GM12878 (cell line): Measurements from ENCODE around the gene C1QTNF5. TPM values are rescaled to one million over a fixed set of nuclear protein-coding genes. Genes with fewer than 3 reads are reported as not detected.
A peak's percentile ranks its signal among the peaks of the same experiment; 100 is the strongest.

Source experiments
- FOS ChIP-seq: IDR thresholded peaks from 3 replicates; pipeline ENCODE4 v1.6.1; 2011; ENCODE audit warnings: borderline replicate concordance; ENCODE audit not compliant: insufficient read length; ENCODE audit errors: extremely low read depth
- HDAC6 ChIP-seq: fragments of 200-600 bp; sonication (generic); IDR thresholded peaks from one replicate; pipeline ENCODE4 v1.8.0; 2017; ENCODE audit warnings: antibody characterized with exemption; ENCODE audit not compliant: unreplicated experiment
- MEF2A ChIP-seq: IDR thresholded peaks from 2 replicates; pipeline ENCODE4 v1.6.1; 2011; ENCODE audit warnings: low read depth, mild to moderate bottlenecking, low read length, moderate library complexity; ENCODE audit not compliant: insufficient read depth
- MXI1 ChIP-seq: fragments of 150-350 bp; IDR thresholded peaks from 2 replicates; pipeline ENCODE4 v1.6.1; 2011; ENCODE audit warnings: low read depth, mild to moderate bottlenecking, inconsistent platforms, low read length, improper control_type of control experiment
- MYB ChIP-seq: fragments of 150-350 bp; IDR thresholded peaks from 2 replicates; pipeline ENCODE4 v1.6.1; 2014; ENCODE audit warnings: mild to moderate bottlenecking, low read depth, low read length, borderline replicate concordance
- MYC ChIP-seq: IDR thresholded peaks from 2 replicates; pipeline ENCODE4 v1.6.1; 2011; ENCODE audit warnings: mild to moderate bottlenecking, low read length, moderate library complexity, inconsistent platforms; ENCODE audit not compliant: insufficient read depth, insufficient replicate concordance, insufficient read length, severe bottlenecking
- POLR2AphosphoS2 ChIP-seq: IDR thresholded peaks from 2 replicates; pipeline ENCODE4 v1.6.1; 2011; ENCODE audit warnings: low read depth, mild to moderate bottlenecking, low read length, improper control_type of control experiment, moderate library complexity
- POU2F2 ChIP-seq: IDR thresholded peaks from 3 replicates; pipeline ENCODE4 v1.6.1; 2011; ENCODE audit warnings: low read depth, mild to moderate bottlenecking, low read length, borderline replicate concordance
- RUNX3 ChIP-seq: IDR thresholded peaks from 2 replicates; pipeline ENCODE4 v1.6.1; 2012; ENCODE audit warnings: low read length, inconsistent platforms
- SIN3A ChIP-seq: IDR thresholded peaks from 2 replicates; pipeline ENCODE4 v1.6.1; 2012; ENCODE audit warnings: low read depth, low read length, improper control_type of control experiment
- SP1 ChIP-seq: IDR thresholded peaks from one replicate; pipeline ENCODE4 v1.6.1; 2011; ENCODE audit warnings: low read depth, low read length
- TBL1XR1 ChIP-seq: IDR thresholded peaks from 2 replicates; pipeline ENCODE4 v1.6.1; 2012; ENCODE audit warnings: low read depth, low read length, improper control_type of control experiment
- TCF7 ChIP-seq: IDR thresholded peaks from 2 replicates; pipeline ENCODE4 v1.6.1; 2014; ENCODE audit warnings: antibody characterized with exemption, borderline replicate concordance
- WRNIP1 ChIP-seq: IDR thresholded peaks from 2 replicates; pipeline ENCODE4 v1.6.1; 2011; ENCODE audit warnings: low read depth, low read length, improper control_type of control experiment, borderline replicate concordance
- ZNF24 ChIP-seq: fragments of 450-650 bp; IDR thresholded peaks from 2 replicates; pipeline ENCODE4 v1.6.1; 2017; ENCODE audit warnings: antibody characterized with exemption, mild to moderate bottlenecking
- polyA plus RNA-seq, 11 experiments: library from polyadenylated mRNA; depleted of rRNA in 4 of 11; unstranded in 6 of 11; stranded (reverse) in 5 of 11; fragments of >200 nt; fragmentation: Nextera tagmentation in 4 of 11; fragmentation: Illumina TruSeq in 1 of 11; extraction: Ambion mirVana in 4 of 11; extraction: Trizol in 1 of 11; gene quantifications; 1 replicate in 1 of 11; 2 replicates in 10 of 11; pipeline versions ENCODE4 v1.2.1 to v1.2.3, GENCODE V29; 2011 to 2016; ENCODE audit warnings: inconsistent platforms in 2 of 11, missing spikeins in 2 of 11, low read depth in 1 of 11
- total RNA-seq, 4 experiments: library from RNA; depleted of rRNA in 3 of 4; stranded (reverse); fragments of >200 nt in 3 of 4; fragmentation: Illumina TruSeq in 1 of 4; extraction: Trizol in 1 of 4; gene quantifications; 2 replicates each; pipeline versions ENCODE4 v1.2.1 to v1.2.3, GENCODE V29; 2013 to 2021
- TF ChIP-seq, protein P1 (sequence below): fragments of 450-650 bp; formaldehyde crosslinking; IDR thresholded peaks from 2 replicates; pipeline ENCODE4 v1.5.0; 2022; ENCODE audit warnings: mild to moderate bottlenecking, missing genetic modification characterization
- TF ChIP-seq, protein P2 (sequence below): fragments of 450-650 bp; IDR thresholded peaks from 2 replicates; pipeline ENCODE4 v1.6.1; 2017; ENCODE audit warnings: mild to moderate bottlenecking, moderate library complexity
- TF ChIP-seq, protein P3 (sequence below): fragments of 450-650 bp; IDR thresholded peaks from 2 replicates; pipeline ENCODE4 v1.6.1; 2016; ENCODE audit warnings: mild to moderate bottlenecking, moderate library complexity, borderline replicate concordance

C1QTNF5 gene
- total and polyA plus RNA-seq, 10 of the 15 experiments (the other 5 are each of a cell fraction or from before 2014, with no cell fraction given) = not detected

DNA sequence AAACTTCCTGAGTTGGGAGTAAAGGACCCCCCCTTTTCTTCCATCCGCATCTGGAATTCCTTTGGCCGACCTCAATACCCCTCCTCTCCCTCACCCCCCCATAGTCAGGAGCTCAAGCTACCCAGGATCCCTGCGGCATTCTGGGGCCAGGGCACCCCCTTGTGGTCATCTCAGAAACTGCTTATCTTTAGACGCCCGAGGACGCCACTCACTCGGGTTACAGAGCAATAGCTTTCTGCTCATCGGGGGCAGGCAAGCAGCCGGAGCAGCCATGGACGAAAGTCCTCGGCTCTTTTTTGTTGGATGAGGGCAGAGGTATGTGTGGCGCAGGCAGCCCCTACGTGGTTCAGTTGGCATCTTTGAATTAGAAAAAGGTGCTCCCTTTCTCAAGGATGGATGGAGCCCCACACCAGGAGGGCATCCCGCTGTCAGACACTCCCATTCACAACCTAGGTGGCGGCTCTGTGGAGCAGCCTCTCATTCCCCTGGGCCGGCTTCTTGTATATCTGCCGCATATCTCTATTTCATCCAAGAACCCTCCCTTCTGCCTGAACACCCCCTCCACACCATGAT, 2.3 kb downstream of the C1QTNF5 start (continued):
- TF ChIP-seq FOS (no peak), WRNIP1 (no peak), POLR2AphosphoS2 (no peak), MYB (no peak), TBL1XR1 (no peak), RUNX3 (peak; percentile 61), SP1 (no peak), SIN3A (no peak), ZNF24 (no peak), POU2F2 (0 out of 3 replicates have a peak, but pooled peaks have one; percentile 6), MEF2A (no peak), MXI1 (no peak), MYC (no peak), HDAC6 (no peak), TCF7 (no peak)
- TF ChIP-seq, protein P1, sequence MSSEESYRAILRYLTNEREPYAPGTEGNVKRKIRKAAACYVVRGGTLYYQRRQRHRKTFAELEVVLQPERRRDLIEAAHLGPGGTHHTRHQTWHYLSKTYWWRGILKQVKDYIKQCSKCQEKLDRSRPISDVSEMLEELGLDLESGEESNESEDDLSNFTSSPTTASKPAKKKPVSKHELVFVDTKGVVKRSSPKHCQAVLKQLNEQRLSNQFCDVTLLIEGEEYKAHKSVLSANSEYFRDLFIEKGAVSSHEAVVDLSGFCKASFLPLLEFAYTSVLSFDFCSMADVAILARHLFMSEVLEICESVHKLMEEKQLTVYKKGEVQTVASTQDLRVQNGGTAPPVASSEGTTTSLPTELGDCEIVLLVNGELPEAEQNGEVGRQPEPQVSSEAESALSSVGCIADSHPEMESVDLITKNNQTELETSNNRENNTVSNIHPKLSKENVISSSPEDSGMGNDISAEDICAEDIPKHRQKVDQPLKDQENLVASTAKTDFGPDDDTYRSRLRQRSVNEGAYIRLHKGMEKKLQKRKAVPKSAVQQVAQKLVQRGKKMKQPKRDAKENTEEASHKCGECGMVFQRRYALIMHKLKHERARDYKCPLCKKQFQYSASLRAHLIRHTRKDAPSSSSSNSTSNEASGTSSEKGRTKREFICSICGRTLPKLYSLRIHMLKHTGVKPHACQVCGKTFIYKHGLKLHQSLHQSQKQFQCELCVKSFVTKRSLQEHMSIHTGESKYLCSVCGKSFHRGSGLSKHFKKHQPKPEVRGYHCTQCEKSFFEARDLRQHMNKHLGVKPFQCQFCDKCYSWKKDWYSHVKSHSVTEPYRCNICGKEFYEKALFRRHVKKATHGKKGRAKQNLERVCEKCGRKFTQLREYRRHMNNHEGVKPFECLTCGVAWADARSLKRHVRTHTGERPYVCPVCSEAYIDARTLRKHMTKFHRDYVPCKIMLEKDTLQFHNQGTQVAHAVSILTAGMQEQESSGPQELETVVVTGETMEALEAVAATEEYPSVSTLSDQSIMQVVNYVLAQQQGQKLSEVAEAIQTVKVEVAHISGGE (CRISPR knock-in tag) = no peak
- TF ChIP-seq, protein P2, sequence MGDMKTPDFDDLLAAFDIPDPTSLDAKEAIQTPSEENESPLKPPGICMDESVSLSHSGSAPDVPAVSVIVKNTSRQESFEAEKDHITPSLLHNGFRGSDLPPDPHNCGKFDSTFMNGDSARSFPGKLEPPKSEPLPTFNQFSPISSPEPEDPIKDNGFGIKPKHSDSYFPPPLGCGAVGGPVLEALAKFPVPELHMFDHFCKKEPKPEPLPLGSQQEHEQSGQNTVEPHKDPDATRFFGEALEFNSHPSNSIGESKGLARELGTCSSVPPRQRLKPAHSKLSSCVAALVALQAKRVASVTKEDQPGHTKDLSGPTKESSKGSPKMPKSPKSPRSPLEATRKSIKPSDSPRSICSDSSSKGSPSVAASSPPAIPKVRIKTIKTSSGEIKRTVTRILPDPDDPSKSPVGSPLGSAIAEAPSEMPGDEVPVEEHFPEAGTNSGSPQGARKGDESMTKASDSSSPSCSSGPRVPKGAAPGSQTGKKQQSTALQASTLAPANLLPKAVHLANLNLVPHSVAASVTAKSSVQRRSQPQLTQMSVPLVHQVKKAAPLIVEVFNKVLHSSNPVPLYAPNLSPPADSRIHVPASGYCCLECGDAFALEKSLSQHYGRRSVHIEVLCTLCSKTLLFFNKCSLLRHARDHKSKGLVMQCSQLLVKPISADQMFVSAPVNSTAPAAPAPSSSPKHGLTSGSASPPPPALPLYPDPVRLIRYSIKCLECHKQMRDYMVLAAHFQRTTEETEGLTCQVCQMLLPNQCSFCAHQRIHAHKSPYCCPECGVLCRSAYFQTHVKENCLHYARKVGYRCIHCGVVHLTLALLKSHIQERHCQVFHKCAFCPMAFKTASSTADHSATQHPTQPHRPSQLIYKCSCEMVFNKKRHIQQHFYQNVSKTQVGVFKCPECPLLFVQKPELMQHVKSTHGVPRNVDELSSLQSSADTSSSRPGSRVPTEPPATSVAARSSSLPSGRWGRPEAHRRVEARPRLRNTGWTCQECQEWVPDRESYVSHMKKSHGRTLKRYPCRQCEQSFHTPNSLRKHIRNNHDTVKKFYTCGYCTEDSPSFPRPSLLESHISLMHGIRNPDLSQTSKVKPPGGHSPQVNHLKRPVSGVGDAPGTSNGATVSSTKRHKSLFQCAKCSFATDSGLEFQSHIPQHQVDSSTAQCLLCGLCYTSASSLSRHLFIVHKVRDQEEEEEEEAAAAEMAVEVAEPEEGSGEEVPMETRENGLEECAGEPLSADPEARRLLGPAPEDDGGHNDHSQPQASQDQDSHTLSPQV = no peak
- TF ChIP-seq, protein P3, sequence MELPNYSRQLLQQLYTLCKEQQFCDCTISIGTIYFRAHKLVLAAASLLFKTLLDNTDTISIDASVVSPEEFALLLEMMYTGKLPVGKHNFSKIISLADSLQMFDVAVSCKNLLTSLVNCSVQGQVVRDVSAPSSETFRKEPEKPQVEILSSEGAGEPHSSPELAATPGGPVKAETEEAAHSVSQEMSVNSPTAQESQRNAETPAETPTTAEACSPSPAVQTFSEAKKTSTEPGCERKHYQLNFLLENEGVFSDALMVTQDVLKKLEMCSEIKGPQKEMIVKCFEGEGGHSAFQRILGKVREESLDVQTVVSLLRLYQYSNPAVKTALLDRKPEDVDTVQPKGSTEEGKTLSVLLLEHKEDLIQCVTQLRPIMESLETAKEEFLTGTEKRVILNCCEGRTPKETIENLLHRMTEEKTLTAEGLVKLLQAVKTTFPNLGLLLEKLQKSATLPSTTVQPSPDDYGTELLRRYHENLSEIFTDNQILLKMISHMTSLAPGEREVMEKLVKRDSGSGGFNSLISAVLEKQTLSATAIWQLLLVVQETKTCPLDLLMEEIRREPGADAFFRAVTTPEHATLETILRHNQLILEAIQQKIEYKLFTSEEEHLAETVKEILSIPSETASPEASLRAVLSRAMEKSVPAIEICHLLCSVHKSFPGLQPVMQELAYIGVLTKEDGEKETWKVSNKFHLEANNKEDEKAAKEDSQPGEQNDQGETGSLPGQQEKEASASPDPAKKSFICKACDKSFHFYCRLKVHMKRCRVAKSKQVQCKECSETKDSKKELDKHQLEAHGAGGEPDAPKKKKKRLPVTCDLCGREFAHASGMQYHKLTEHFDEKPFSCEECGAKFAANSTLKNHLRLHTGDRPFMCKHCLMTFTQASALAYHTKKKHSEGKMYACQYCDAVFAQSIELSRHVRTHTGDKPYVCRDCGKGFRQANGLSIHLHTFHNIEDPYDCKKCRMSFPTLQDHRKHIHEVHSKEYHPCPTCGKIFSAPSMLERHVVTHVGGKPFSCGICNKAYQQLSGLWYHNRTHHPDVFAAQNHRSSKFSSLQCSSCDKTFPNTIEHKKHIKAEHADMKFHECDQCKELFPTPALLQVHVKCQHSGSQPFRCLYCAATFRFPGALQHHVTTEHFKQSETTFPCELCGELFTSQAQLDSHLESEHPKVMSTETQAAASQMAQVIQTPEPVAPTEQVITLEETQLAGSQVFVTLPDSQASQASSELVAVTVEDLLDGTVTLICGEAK = no peak
